H1 (cell line): ENCODE results near the gene CACNG4. TPM values are rescaled to one million over a fixed set of nuclear protein-coding genes. Genes with fewer than 3 reads are reported as not detected.

ENCODE experiments used
- BRCA1 ChIP-seq: IDR thresholded peaks from 2 replicates; pipeline ENCODE4 v1.6.1; 2012; ENCODE audit warnings: low read depth, low read length, improper control_type of control experiment
- EZH2 ChIP-seq: fragments of 200-600 bp; sonication (generic); IDR thresholded peaks from 2 replicates; pipeline ENCODE4 v1.7.1; 2012; ENCODE audit warnings: low read depth, mild to moderate bottlenecking, moderate library complexity, low read length, inconsistent platforms; ENCODE audit not compliant: severe bottlenecking
- POLR2AphosphoS5 ChIP-seq: IDR thresholded peaks from 2 replicates; pipeline ENCODE4 v1.6.1; 2011; ENCODE audit warnings: low read depth, low read length
- SIX5 ChIP-seq: IDR thresholded peaks from 2 replicates; pipeline ENCODE4 v1.6.1; 2011; ENCODE audit warnings: mild to moderate bottlenecking, low read depth, low read length
- USF2 ChIP-seq: IDR thresholded peaks from 2 replicates; pipeline ENCODE4 v1.6.1; 2011; ENCODE audit warnings: low read length, improper control_type of control experiment
- polyA plus RNA-seq, 7 experiments: library from polyadenylated mRNA; depleted of rRNA in 3 of 7; stranded (reverse) in 5 of 7; unstranded in 2 of 7; fragments of >200 nt in 5 of 7; fragments of 200-250 nt in 2 of 7; gene quantifications; 1 replicate in 5 of 7; 2 replicates in 1 of 7; 4 replicates in 1 of 7; pipeline versions ENCODE4 v1.2.1 to v1.2.3, GENCODE V29; 2011 to 2013; ENCODE audit warnings: missing spikeins in 2 of 7, mixed read lengths in 2 of 7
- total RNA-seq: library from RNA; stranded (reverse); fragmentation: NEBNext Ultra II Directional; extraction: Animal tissue kit (Norgen Biotek cat#: 25700); gene quantifications from 2 replicates; pipeline ENCODE4 v1.2.1, GENCODE V29; 2021

CACNG4 gene
- total and polyA plus RNA-seq, 2 of the 8 experiments (the other 6 are each of a cell fraction or from before 2014, with no cell fraction given) = 3.6 to 5.6 TPM

GRCh38 chr17:66915792-66916191, 48.7 kb upstream of the CACNG4 start (continued):
- TF ChIP-seq EZH2 = no peak
- no peak for TF ChIP-seq POLR2AphosphoS5
- TF ChIP-seq USF2 = no peak
- no peak for TF ChIP-seq SIX5
- TF ChIP-seq BRCA1 = no peak
